Left ventricle myocardium inferior (tissue), 1 donor: ENCODE data around the gene OR4X1. TPM values are rescaled to one million over a fixed set of nuclear protein-coding genes. Genes with fewer than 3 reads are reported as not detected.
"Not testable (repeated sequence)": the region's sequence is repeated elsewhere in the genome, so short reads cannot be mapped to it uniquely, and the experiment has no call there.

ENCODE experiments used
- DNase-seq: peaks from one replicate; pipeline ENCODE4 v3.0.0-alpha.2; 2020
- H3K27ac ChIP-seq: fragments of 200-600 bp; replicated peaks from 2 replicates; pipeline ENCODE4 v1.8.0; 2021
- H3K27me3 ChIP-seq: fragments of 200-600 bp; 2 replicates; pipeline ENCODE4 v1.8.0; 2021; ENCODE audit warnings: low read depth
- H3K36me3 ChIP-seq: fragments of 200-600 bp; 2 replicates; pipeline ENCODE4 v1.8.0; 2021
- H3K4me1 ChIP-seq: fragments of 200-600 bp; 2 replicates; pipeline ENCODE4 v1.8.0; 2021
- H3K4me3 ChIP-seq: fragments of 200-600 bp; 2 replicates; pipeline ENCODE4 v1.8.0; 2021; ENCODE audit warnings: mild to moderate bottlenecking, moderate library complexity
- H3K9me3 ChIP-seq: fragments of 200-600 bp; replicated peaks from 2 replicates; pipeline ENCODE4 v1.8.0; 2021
- intact Hi-C: fragments of 100-400 bp; cut with micrococcal nuclease; formaldehyde crosslinking; loops from one replicate; pipeline ENCODE4 v1.11.0; 2022
- total RNA-seq: library from RNA; stranded (reverse); fragmentation: NEBNext Ultra II Directional; extraction: Animal tissue kit (Norgen Biotek cat#: 25700); gene quantifications from one replicate; pipeline ENCODE4 v1.2.1, GENCODE V29; 2021
- TF ChIP-seq, protein P1 (sequence below): fragments of 200-600 bp; IDR thresholded peaks from 2 replicates; pipeline ENCODE4 v1.8.0; 2021; ENCODE audit warnings: antibody characterized with exemption, mild to moderate bottlenecking, borderline replicate concordance
- donor health status: DM: no; HTN: yes; CAD: no; lungs with severe emphysema.

The OR4X1 gene
- total RNA-seq, 1 donor from 2014 or later: not detected

DNA sequence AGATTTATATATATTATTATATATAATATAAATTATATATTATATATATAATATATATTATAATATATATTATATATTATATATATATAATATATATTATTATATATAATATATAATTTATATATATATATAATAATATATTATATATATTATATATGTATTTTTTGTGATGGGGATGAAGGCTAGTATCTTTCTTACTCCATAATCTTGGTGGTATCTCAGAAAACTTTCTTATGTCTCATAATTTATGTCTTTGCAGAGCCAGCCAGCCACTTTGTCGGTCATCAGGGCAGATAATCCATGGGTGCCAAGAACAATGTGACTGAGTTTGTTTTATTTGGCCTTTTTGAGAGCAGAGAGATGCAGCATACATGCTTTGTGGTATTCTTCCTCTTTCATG lies 42.3 kb downstream of the OR4X1 start, which contains the start of gene OR4S1:
Gene OR4S1 (plus strand): TSS at position 301 of the 400 bp plus-strand sequence. CDS start 0 bp downstream, at position 301.
- Histone ChIP-seq H3K9me3 (peaks cover 19% of the 10 kb centered on the region), H3K36me3 (no peaks in the 10 kb centered on the region), H3K4me1 (no peaks in the 10 kb centered on the region), H3K27me3 (no peaks in the 10 kb centered on the region), H3K27ac (no peak within 1 kb of the TSS), H3K4me3 (no peak within 1 kb of the TSS)
- intact Hi-C loops: no loop called here
- TF ChIP-seq, protein P1, sequence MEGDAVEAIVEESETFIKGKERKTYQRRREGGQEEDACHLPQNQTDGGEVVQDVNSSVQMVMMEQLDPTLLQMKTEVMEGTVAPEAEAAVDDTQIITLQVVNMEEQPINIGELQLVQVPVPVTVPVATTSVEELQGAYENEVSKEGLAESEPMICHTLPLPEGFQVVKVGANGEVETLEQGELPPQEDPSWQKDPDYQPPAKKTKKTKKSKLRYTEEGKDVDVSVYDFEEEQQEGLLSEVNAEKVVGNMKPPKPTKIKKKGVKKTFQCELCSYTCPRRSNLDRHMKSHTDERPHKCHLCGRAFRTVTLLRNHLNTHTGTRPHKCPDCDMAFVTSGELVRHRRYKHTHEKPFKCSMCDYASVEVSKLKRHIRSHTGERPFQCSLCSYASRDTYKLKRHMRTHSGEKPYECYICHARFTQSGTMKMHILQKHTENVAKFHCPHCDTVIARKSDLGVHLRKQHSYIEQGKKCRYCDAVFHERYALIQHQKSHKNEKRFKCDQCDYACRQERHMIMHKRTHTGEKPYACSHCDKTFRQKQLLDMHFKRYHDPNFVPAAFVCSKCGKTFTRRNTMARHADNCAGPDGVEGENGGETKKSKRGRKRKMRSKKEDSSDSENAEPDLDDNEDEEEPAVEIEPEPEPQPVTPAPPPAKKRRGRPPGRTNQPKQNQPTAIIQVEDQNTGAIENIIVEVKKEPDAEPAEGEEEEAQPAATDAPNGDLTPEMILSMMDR: no peak
- DNase-seq: no peak

DNA sequence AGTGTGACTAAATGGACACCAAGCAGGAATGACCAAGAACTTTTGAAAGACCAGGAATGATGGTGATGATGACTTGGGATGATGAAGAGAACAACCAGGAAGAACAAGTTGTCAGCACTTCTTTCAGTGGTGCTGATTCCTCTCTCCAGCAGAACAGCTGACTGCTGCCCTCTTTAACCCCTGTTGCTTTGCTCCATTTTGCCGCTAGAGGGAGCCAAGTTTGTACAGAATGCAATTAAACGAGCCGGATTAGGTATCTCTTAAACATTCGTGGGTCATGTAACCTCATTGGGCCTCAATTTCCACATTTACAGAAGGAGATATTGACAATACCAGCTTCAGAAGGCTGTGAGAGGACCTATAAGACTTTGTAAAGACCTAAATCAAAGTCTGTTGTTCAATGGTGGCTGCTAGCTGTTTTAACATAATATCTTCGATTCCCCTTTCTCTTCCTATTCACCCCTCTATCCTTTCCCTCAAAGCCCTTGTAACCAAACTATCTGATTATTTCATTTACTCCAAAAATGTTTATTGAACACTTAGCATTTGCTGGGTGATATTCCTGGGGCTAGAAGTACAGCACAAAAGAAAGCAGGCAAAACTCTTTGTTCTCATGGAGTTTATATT lies 44.2 kb downstream of the OR4X1 start:
- no peaks in the 10 kb centered on the region for H3K27me3 ChIP-seq
- no peak overlapping the region for H3K27ac ChIP-seq
- H3K9me3 ChIP-seq: peaks cover 21% of the 10 kb centered on the region
- no peaks in the 10 kb centered on the region for H3K36me3 ChIP-seq
- intact Hi-C loops: no loop called here
- TF ChIP-seq, protein P1: peak; percentile 80
- peak; percentile 20 for DNase-seq
- H3K4me3 ChIP-seq: no peak overlapping the region
- no peaks in the 10 kb centered on the region for H3K4me1 ChIP-seq

DNA sequence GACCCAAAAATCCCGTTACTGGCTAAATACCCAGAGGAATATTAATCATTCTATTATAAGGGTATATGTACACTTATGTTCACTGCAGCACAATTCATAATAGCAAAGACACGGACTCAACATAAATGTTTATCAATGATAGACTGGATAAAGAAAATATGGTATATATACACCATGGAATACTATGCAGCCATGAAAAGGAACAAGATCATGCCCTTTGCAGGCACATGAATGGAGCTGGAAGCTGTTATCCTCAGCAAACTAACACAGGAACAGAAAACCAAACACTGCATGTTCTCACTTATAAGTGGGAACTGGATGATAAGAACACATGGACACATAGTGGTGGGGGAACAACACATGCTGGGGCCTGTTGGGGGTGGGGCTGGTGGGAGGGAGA lies 49.9 kb downstream of the OR4X1 start:
- H3K27ac ChIP-seq, H3K4me3 ChIP-seq, H3K36me3 ChIP-seq, H3K4me1 ChIP-seq, DNase-seq, H3K27me3 ChIP-seq, intact Hi-C loops: not testable (repeated sequence)
- H3K9me3 ChIP-seq: peaks cover 27% of the 10 kb centered on the region

Other genes starting within 250 kb of the OR4X1 start
- not detected for gene OR4B1, start 47.1 kb upstream of the OR4X1 start, total RNA-seq
- not detected for gene OR4X2, start 18.8 kb upstream of the OR4X1 start, total RNA-seq
- gene OR4S1, start 42.4 kb downstream of the OR4X1 start, total RNA-seq: not detected
- gene OR4C3, start 61.1 kb downstream of the OR4X1 start, total RNA-seq: not detected
- not detected for gene OR4C5, start 102.6 kb downstream of the OR4X1 start, total RNA-seq
- gene OR4A47, start 224.9 kb downstream of the OR4X1 start, total RNA-seq: not detected